GM06990 (cell line): Measurements from ENCODE around the gene EXOC2.

Source experiments
- DNase-seq: peaks from one replicate; pipeline ENCODE4 v3.0.0-alpha.2; 2011; ENCODE audit not compliant: insufficient read length; ENCODE audit errors: extremely low read depth
- H3K27me3 ChIP-seq: replicated peaks from 2 replicates; pipeline ENCODE4 v1.6.0; 2011; ENCODE audit warnings: low read length; ENCODE audit not compliant: control insufficient read depth, insufficient read depth
- H3K36me3 ChIP-seq: 2 replicates; pipeline ENCODE4 v1.5.1; 2011; ENCODE audit warnings: low read length; ENCODE audit not compliant: control insufficient read depth, insufficient read depth
- H3K4me3 ChIP-seq: replicated peaks from 2 replicates; pipeline ENCODE4 v1.5.1; 2011; ENCODE audit warnings: low read depth, mild to moderate bottlenecking, control low read depth, low read length
- CTCF ChIP-seq: IDR thresholded peaks from 2 replicates; pipeline ENCODE4 v1.5.1; 2011; ENCODE audit warnings: low read length, control low read depth, mild to moderate bottlenecking, inconsistent platforms; ENCODE audit not compliant: insufficient read depth, poor library complexity, severe bottlenecking

EXOC2 gene

GRCh38 chr6:729606-730320, 36.8 kb upstream of the EXOC2 start:
- H3K27me3 ChIP-seq: peaks cover 2% of the 10 kb centered on the region
- no peak for DNase-seq
- no peaks in the 10 kb centered on the region for H3K36me3 ChIP-seq
- TF ChIP-seq CTCF: no peak
- no peak overlapping the region for H3K4me3 ChIP-seq

GRCh38 chr6:727856-728255, 34.9 kb upstream of the EXOC2 start:
- no peak overlapping the region for H3K4me3 ChIP-seq
- no peak for DNase-seq

GRCh38 chr6:723540-723939, 30.6 kb upstream of the EXOC2 start:
- no peak overlapping the region for H3K4me3 ChIP-seq
- DNase-seq: no peak
- no peak for TF ChIP-seq CTCF
- peaks cover 4% of the 10 kb centered on the region for H3K27me3 ChIP-seq
- H3K36me3 ChIP-seq: no peaks in the 10 kb centered on the region

More at GRCh38 chr6:727856-728255, 34.9 kb upstream of the EXOC2 start:
- Histone ChIP-seq H3K36me3 (no peaks in the 10 kb centered on the region), H3K27me3 (peaks cover 4% of the 10 kb centered on the region)
- TF ChIP-seq CTCF: no peak

DNA sequence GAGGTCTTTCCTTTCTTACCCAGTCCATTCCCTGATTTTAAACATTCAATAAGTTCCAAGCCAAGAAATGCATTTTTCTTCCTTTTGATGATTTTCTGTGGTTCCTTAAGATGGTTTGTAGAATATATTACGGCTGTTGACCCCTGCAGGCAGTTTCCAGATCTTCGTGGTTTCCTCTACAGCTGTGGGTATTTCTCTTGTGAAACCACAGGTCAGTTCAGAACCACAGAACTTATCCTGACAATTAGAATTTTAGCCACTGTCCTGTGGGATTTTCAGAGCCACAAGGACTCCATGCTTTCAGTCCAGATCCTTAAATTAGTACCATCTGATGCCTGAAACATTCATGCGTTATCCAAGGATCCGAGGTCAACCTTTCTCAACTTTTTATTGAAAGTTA, 29.7 kb upstream of the EXOC2 start:
- DNase-seq: no peak
- H3K4me3 ChIP-seq: no peak overlapping the region

DNA sequence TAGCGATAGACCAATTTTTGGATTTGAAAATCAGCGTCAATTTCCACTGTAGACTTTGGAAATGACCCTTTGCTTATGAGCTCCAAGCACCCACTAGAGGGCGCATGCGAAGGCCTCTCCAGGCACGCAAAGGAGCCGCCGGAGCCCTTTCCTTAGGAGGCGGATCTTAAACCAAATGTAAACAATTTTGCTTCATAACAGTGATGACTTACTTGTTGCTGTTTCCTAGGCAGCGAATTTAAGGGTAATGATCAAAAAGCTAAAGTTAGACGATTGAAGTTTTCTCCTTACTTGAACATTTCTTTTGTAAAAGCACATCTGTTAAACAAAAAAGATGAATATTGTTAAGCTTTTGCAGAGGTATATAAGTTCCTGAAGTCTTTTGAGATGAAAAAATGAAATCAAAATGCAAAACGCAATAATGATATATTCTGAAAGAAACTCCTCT, 29.2 kb upstream of the EXOC2 start:
- Histone ChIP-seq H3K4me3 (no peak overlapping the region), H3K36me3 (no peaks in the 10 kb centered on the region), H3K27me3 (peaks cover 3% of the 10 kb centered on the region)
- DNase-seq: peak; percentile 26
- TF ChIP-seq CTCF: peak; percentile 97

More for the DNA sequence above, 29.7 kb upstream of the EXOC2 start:
- TF ChIP-seq CTCF: no peak
- H3K36me3 ChIP-seq: no peaks in the 10 kb centered on the region
- H3K27me3 ChIP-seq: peaks cover 4% of the 10 kb centered on the region
